ENCODE results near the gene ADAM22.
A peak's percentile ranks its signal among the peaks of the same experiment; 100 is the strongest.

ADAM22 gene

GRCh38 chr7:88015309-88015708 lies 81.3 kb downstream of the ADAM22 start:
- H3K4me3 ChIP-seq (ENCODE audit: low read depth, low read length), result no peak overlapping the region
- DNase-seq (ENCODE audit: low read depth), result no peak
- no peak for TF ChIP-seq CTCF (conservative IDR thresholded peaks at IDR 0.05; ENCODE audit: low read depth, low read length)

- H3K4me3 ChIP-seq (ENCODE audit: low read depth, low read length), result no peak overlapping the region
- no peak for TF ChIP-seq CTCF (conservative IDR thresholded peaks at IDR 0.05; ENCODE audit: low read depth, low read length)
- DNase-seq (ENCODE audit: low read depth), result no peak
Measured at GRCh38 chr7:88018501-88018900, 84.5 kb downstream of the ADAM22 start.

- DNase-seq (ENCODE audit: low read depth), result peak; percentile 19
- no peak for TF ChIP-seq CTCF (conservative IDR thresholded peaks at IDR 0.05; ENCODE audit: low read depth, low read length)
- no peak overlapping the region for H3K4me3 ChIP-seq (ENCODE audit: low read depth, low read length)
Measured at GRCh38 chr7:88020953-88021665, 87.1 kb downstream of the ADAM22 start.

- no peak for TF ChIP-seq CTCF (conservative IDR thresholded peaks at IDR 0.05; ENCODE audit: low read depth, low read length)
- H3K4me3 ChIP-seq (ENCODE audit: low read depth, low read length), result no peak overlapping the region
Measured at GRCh38 chr7:88027724-88028123, 93.7 kb downstream of the ADAM22 start.

GRCh38 chr7:88034083-88034695 lies 100.1 kb downstream of the ADAM22 start:
- DNase-seq (ENCODE audit: low read depth), result no peak

More at GRCh38 chr7:88027724-88028123, 93.7 kb downstream of the ADAM22 start:
- no peak for DNase-seq (ENCODE audit: low read depth)

GRCh38 chr7:88037050-88037449 lies 103.0 kb downstream of the ADAM22 start:
- H3K4me3 ChIP-seq (ENCODE audit: low read depth, low read length), result no peak overlapping the region
- DNase-seq (ENCODE audit: low read depth), result no peak
- no peak for TF ChIP-seq CTCF (conservative IDR thresholded peaks at IDR 0.05; ENCODE audit: low read depth, low read length)

More at GRCh38 chr7:88034083-88034695, 100.1 kb downstream of the ADAM22 start:
- no peak overlapping the region for H3K4me3 ChIP-seq (ENCODE audit: low read depth, low read length)
- TF ChIP-seq CTCF (conservative IDR thresholded peaks at IDR 0.05; ENCODE audit: low read depth, low read length), result no peak

- H3K4me3 ChIP-seq (ENCODE audit: low read depth, low read length), result no peak overlapping the region
- peak; percentile 14 for DNase-seq (ENCODE audit: low read depth)
- no peak for TF ChIP-seq CTCF (conservative IDR thresholded peaks at IDR 0.05; ENCODE audit: low read depth, low read length)
Measured at GRCh38 chr7:88040694-88041093, 106.6 kb downstream of the ADAM22 start.

Data from choroid plexus epithelial cell (primary cell).